K562 (cell line): Measurements from ENCODE around the gene MFSD12. TPM values are rescaled to one million over a fixed set of nuclear protein-coding genes. Genes with fewer than 3 reads are reported as not detected.
A peak's percentile ranks its signal among the peaks of the same experiment; 100 is the strongest.

ENCODE experiments used
- MCM5 ChIP-seq: fragments of 450-650 bp; IDR thresholded peaks from 2 replicates; pipeline ENCODE4 v1.6.1; 2016; ENCODE audit warnings: low read depth
- MYNN ChIP-seq, 2 experiments: sonication (generic); formaldehyde crosslinking in 1 of 2; IDR thresholded peaks; 2 replicates each; pipeline versions ENCODE4 v1.5.0 to v1.6.1; 2016 to 2020; ENCODE audit warnings: antibody characterized with exemption in 1 of 2, missing genetic modification reagents in 1 of 2
- NELFE ChIP-seq: IDR thresholded peaks from 2 replicates; pipeline ENCODE4 v1.6.1; 2011; ENCODE audit warnings: mild to moderate bottlenecking; ENCODE audit not compliant: insufficient read depth, insufficient read length
- RBBP5 ChIP-seq: fragments of 200-600 bp; sonication (generic); IDR thresholded peaks from 2 replicates; pipeline ENCODE4 v1.6.1; 2012; ENCODE audit warnings: borderline replicate concordance, mild to moderate bottlenecking, low read length, control low read depth, inconsistent platforms; ENCODE audit not compliant: insufficient read depth, poor library complexity, severe bottlenecking
- RCOR1 ChIP-seq, 2 experiments: IDR thresholded peaks; 2 replicates each; pipeline ENCODE4 v1.6.1; 2012; ENCODE audit warnings: low read depth in 2 of 2, low read length in 2 of 2, borderline replicate concordance in 1 of 2, improper control_type of control experiment in 1 of 2
- SMARCE1 ChIP-seq: fragments of 450-650 bp; IDR thresholded peaks from 2 replicates; pipeline ENCODE4 v1.7.1; 2016; ENCODE audit warnings: mild to moderate bottlenecking
- WHSC1 ChIP-seq: IDR thresholded peaks from one replicate; pipeline ENCODE4 v1.6.1; 2012; ENCODE audit warnings: low read length, control low read depth, inconsistent platforms
- ZBTB1 ChIP-seq: sonication (generic); formaldehyde crosslinking; IDR thresholded peaks from 2 replicates; pipeline ENCODE4 v1.8.1; 2023; ENCODE audit warnings: missing genetic modification reagents, low read depth, mild to moderate bottlenecking, borderline replicate concordance
- ZFP1 ChIP-seq: fragments of 450-650 bp; formaldehyde crosslinking; IDR thresholded peaks from 2 replicates; pipeline ENCODE4 v1.4.0; 2020; ENCODE audit warnings: mild to moderate bottlenecking, mixed read lengths
- ZNF12 ChIP-seq: sonication (generic); formaldehyde crosslinking; IDR thresholded peaks from 2 replicates; pipeline ENCODE4 v1.4.0; 2020; ENCODE audit warnings: mild to moderate bottlenecking, missing genetic modification reagents
- ZNF140 ChIP-seq: fragments of 250-450 bp; sonication (Bioruptor Pico); IDR thresholded peaks from 2 replicates; pipeline ENCODE4 v1.8.0; 2021; ENCODE audit warnings: moderate library complexity, mild to moderate bottlenecking, inconsistent platforms
- ZNF589 ChIP-seq: fragments of 200-800 bp; sonication (Bioruptor generic); IDR thresholded peaks from 2 replicates; pipeline ENCODE4 v1.6.1; 2016; ENCODE audit warnings: low read depth, missing genetic modification characterization, missing compliant biosample characterization
- polyA plus RNA-seq, 8 experiments: library from polyadenylated mRNA; depleted of rRNA in 4 of 8; stranded (reverse) in 5 of 8; unstranded in 3 of 8; fragments of >200 nt; fragmentation: Nextera tagmentation in 2 of 8; fragmentation: Illumina TruSeq in 1 of 8; extraction: Ambion mirVana in 2 of 8; extraction: Trizol in 1 of 8; gene quantifications; 2 replicates each; pipeline versions ENCODE4 v1.2.1 to v1.2.3, GENCODE V29; 2011 to 2014; ENCODE audit warnings: inconsistent platforms in 1 of 8, missing spikeins in 1 of 8
- total RNA-seq, 7 experiments: library from RNA; depleted of rRNA in 6 of 7; stranded (reverse); fragments of >200 nt in 6 of 7; fragmentation: Illumina TruSeq in 2 of 7; extraction: Trizol in 2 of 7; gene quantifications; 2 replicates each; pipeline versions ENCODE4 v1.2.1 to v1.2.3, GENCODE V29; 2011 to 2021; ENCODE audit warnings: low replicate concordance in 1 of 7
- TF ChIP-seq, protein P1 (sequence below): IDR thresholded peaks from 2 replicates; pipeline ENCODE4 v1.6.1; 2012; ENCODE audit warnings: low read depth, low read length, improper control_type of control experiment, borderline replicate concordance
- TF ChIP-seq, protein P2 (sequence below): fragments of 250-450 bp; sonication (Bioruptor Pico); IDR thresholded peaks from 2 replicates; pipeline ENCODE4 v1.9.0; 2021; ENCODE audit warnings: mild to moderate bottlenecking
- TF ChIP-seq, protein P3 (sequence below), 3 experiments: fragments of 200-800 bp in 1 of 3; sonication (Bioruptor generic) in 1 of 3; sonication (generic) in 1 of 3; formaldehyde crosslinking in 1 of 3; IDR thresholded peaks; 2 replicates each; pipeline versions ENCODE4 v1.6.1 to v1.8.0; 2016 to 2022; ENCODE audit warnings: mild to moderate bottlenecking in 2 of 3, missing compliant biosample characterization in 2 of 3, missing genetic modification characterization in 2 of 3, missing genetic modification reagents in 1 of 3
- TF ChIP-seq, protein P4 (sequence below): fragments of 250-450 bp; sonication (Bioruptor Pico); IDR thresholded peaks from 2 replicates; pipeline ENCODE4 v1.4.0; 2020
- TF ChIP-seq, protein P5 (sequence below): fragments of 450-650 bp; IDR thresholded peaks from one replicate; pipeline ENCODE4 v1.6.1; 2018; ENCODE audit warnings: mild to moderate bottlenecking, moderate library complexity; ENCODE audit not compliant: partially characterized antibody
- TF ChIP-seq, protein P6 (sequence below): fragments of 450-650 bp; formaldehyde crosslinking; IDR thresholded peaks from 2 replicates; pipeline ENCODE4 v1.4.0; 2020; ENCODE audit warnings: mild to moderate bottlenecking, moderate library complexity

Gene MFSD12
- total and polyA plus RNA-seq, 9 of the 15 experiments (the other 6 are each of a cell fraction or from before 2014, with no cell fraction given), result 0.69 to 112 (median 31.8) TPM

DNA sequence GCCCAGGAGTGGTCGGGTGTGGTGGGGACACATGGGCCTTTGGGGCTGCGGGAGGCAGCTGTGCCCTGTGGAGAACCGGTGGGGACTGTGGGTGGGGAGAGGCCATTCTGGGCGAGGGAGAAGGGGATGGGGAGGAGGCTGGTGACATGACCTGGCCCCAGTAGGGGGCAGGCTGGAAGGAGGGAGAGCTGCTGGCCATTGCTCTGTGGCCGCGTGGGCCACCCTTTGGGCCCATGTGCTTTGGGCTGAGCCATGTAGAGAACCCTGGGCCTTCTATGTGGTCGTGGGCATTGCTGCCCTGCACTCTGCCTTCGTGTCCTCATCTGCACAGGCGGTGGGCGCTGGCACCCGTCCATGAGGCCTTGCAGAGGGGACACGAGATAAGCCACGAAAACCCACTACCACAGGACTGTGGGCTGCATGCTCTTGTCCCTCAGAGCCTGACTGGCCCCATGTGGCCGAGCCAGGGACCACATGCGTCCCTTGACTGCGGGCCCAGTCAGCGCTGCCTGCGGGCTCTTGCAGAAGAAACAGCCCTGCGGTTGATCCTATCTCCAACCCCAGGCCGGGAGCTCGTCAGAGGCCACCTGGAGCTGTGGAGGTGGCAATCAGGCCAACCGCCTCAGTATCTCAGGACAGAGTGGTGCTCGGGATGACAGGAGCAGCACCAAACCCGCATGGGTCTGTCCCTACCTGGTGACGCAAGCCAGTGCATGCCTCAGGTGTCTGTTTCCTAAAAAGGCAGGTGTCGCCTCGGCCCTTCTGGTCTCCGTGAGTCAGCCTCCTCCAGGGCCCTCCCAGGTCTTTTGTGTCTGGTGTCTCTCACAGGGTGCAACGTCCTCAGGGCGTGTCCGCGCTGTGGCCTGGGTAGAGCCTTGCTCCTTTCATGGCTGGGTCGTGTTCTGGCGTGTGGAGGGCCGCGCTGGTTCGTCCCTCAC lies 37.0 kb downstream of the MFSD12 start (continued):
- TF ChIP-seq, protein P1, sequence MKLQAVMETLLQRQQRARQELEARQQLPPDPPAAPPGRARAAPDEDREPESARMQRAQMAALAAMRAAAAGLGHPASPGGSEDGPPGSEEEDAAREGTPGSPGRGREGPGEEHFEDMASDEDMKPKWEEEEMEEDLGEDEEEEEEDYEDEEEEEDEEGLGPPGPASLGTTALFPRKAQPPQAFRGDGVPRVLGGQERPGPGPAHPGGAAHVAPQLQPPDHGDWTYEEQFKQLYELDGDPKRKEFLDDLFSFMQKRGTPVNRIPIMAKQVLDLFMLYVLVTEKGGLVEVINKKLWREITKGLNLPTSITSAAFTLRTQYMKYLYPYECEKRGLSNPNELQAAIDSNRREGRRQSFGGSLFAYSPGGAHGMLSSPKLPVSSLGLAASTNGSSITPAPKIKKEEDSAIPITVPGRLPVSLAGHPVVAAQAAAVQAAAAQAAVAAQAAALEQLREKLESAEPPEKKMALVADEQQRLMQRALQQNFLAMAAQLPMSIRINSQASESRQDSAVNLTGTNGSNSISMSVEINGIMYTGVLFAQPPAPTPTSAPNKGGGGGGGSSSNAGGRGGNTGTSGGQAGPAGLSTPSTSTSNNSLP, result no peak
- TF ChIP-seq ZNF12 (CRISPR knock-in tag), result peak; percentile 75; the same call in 1 of the 2 replicates
- TF ChIP-seq MCM5, result no peak
- TF ChIP-seq ZNF589, result no peak
- TF ChIP-seq, protein P2, sequence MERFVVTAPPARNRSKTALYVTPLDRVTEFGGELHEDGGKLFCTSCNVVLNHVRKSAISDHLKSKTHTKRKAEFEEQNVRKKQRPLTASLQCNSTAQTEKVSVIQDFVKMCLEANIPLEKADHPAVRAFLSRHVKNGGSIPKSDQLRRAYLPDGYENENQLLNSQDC, result no peak
- no peak; the same call in 1 of the 2 replicates for TF ChIP-seq MYNN (IDR thresholded peaks at IDR 0.05)
- no peak for TF ChIP-seq MYNN (CRISPR knock-in tag; IDR thresholded peaks at IDR 0.05)
- TF ChIP-seq, protein P3, sequence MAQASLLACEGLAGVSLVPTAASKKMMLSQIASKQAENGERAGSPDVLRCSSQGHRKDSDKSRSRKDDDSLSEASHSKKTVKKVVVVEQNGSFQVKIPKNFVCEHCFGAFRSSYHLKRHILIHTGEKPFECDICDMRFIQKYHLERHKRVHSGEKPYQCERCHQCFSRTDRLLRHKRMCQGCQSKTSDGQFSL (CRISPR knock-in tag; IDR thresholded peaks at IDR 0.05), result peak; percentile 69; the same call in 1 of the 2 replicates
- TF ChIP-seq, protein P3 (tag; IDR thresholded peaks at IDR 0.05), result no peak
- no peak for TF ChIP-seq WHSC1
- TF ChIP-seq, protein P4, sequence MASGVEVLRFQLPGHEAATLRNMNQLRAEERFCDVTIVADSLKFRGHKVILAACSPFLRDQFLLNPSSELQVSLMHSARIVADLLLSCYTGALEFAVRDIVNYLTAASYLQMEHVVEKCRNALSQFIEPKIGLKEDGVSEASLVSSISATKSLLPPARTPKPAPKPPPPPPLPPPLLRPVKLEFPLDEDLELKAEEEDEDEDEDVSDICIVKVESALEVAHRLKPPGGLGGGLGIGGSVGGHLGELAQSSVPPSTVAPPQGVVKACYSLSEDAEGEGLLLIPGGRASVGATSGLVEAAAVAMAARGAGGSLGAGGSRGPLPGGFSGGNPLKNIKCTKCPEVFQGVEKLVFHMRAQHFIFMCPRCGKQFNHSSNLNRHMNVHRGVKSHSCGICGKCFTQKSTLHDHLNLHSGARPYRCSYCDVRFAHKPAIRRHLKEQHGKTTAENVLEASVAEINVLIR, result no peak; the same call in 1 of the 2 replicates
- TF ChIP-seq, protein P5, sequence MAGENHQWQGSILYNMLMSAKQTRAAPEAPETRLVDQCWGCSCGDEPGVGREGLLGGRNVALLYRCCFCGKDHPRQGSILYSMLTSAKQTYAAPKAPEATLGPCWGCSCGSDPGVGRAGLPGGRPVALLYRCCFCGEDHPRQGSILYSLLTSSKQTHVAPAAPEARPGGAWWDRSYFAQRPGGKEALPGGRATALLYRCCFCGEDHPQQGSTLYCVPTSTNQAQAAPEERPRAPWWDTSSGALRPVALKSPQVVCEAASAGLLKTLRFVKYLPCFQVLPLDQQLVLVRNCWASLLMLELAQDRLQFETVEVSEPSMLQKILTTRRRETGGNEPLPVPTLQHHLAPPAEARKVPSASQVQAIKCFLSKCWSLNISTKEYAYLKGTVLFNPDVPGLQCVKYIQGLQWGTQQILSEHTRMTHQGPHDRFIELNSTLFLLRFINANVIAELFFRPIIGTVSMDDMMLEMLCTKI, result no peak
- TF ChIP-seq NELFE, result no peak
- no peak for TF ChIP-seq ZFP1 (CRISPR knock-in tag)
- TF ChIP-seq ZBTB1 (CRISPR knock-in tag), result peak; percentile 94
- TF ChIP-seq RBBP5, result peak; percentile 80
- peak; percentile 32; the same call in 1 of the 2 replicates for TF ChIP-seq SMARCE1
- TF ChIP-seq ZNF140, result no peak
- peak; percentile 5 to 80 for TF ChIP-seq RCOR1 (IDR thresholded peaks at IDR 0.05; ENCODE audit: borderline replicate concordance in 1 of 2, low read depth in 2 of 2, low read length in 2 of 2)
- TF ChIP-seq, protein P6, sequence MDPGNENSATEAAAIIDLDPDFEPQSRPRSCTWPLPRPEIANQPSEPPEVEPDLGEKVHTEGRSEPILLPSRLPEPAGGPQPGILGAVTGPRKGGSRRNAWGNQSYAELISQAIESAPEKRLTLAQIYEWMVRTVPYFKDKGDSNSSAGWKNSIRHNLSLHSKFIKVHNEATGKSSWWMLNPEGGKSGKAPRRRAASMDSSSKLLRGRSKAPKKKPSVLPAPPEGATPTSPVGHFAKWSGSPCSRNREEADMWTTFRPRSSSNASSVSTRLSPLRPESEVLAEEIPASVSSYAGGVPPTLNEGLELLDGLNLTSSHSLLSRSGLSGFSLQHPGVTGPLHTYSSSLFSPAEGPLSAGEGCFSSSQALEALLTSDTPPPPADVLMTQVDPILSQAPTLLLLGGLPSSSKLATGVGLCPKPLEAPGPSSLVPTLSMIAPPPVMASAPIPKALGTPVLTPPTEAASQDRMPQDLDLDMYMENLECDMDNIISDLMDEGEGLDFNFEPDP (CRISPR knock-in tag), result no peak
